Measurements from ENCODE around the gene EFHC1. TPM values are rescaled to one million over a fixed set of nuclear protein-coding genes. Genes with fewer than 3 reads are reported as not detected.

Gene EFHC1
- total and polyA plus RNA-seq, 2 of the 13 experiments (the other 11 are each of a cell fraction or from before 2014, with no cell fraction given), result 23.4 to 29.5 TPM

GRCh38 chr6:52371656-52372191 is 48.4 kb upstream of the EFHC1 start (continued):
- TF ChIP-seq, protein P1, sequence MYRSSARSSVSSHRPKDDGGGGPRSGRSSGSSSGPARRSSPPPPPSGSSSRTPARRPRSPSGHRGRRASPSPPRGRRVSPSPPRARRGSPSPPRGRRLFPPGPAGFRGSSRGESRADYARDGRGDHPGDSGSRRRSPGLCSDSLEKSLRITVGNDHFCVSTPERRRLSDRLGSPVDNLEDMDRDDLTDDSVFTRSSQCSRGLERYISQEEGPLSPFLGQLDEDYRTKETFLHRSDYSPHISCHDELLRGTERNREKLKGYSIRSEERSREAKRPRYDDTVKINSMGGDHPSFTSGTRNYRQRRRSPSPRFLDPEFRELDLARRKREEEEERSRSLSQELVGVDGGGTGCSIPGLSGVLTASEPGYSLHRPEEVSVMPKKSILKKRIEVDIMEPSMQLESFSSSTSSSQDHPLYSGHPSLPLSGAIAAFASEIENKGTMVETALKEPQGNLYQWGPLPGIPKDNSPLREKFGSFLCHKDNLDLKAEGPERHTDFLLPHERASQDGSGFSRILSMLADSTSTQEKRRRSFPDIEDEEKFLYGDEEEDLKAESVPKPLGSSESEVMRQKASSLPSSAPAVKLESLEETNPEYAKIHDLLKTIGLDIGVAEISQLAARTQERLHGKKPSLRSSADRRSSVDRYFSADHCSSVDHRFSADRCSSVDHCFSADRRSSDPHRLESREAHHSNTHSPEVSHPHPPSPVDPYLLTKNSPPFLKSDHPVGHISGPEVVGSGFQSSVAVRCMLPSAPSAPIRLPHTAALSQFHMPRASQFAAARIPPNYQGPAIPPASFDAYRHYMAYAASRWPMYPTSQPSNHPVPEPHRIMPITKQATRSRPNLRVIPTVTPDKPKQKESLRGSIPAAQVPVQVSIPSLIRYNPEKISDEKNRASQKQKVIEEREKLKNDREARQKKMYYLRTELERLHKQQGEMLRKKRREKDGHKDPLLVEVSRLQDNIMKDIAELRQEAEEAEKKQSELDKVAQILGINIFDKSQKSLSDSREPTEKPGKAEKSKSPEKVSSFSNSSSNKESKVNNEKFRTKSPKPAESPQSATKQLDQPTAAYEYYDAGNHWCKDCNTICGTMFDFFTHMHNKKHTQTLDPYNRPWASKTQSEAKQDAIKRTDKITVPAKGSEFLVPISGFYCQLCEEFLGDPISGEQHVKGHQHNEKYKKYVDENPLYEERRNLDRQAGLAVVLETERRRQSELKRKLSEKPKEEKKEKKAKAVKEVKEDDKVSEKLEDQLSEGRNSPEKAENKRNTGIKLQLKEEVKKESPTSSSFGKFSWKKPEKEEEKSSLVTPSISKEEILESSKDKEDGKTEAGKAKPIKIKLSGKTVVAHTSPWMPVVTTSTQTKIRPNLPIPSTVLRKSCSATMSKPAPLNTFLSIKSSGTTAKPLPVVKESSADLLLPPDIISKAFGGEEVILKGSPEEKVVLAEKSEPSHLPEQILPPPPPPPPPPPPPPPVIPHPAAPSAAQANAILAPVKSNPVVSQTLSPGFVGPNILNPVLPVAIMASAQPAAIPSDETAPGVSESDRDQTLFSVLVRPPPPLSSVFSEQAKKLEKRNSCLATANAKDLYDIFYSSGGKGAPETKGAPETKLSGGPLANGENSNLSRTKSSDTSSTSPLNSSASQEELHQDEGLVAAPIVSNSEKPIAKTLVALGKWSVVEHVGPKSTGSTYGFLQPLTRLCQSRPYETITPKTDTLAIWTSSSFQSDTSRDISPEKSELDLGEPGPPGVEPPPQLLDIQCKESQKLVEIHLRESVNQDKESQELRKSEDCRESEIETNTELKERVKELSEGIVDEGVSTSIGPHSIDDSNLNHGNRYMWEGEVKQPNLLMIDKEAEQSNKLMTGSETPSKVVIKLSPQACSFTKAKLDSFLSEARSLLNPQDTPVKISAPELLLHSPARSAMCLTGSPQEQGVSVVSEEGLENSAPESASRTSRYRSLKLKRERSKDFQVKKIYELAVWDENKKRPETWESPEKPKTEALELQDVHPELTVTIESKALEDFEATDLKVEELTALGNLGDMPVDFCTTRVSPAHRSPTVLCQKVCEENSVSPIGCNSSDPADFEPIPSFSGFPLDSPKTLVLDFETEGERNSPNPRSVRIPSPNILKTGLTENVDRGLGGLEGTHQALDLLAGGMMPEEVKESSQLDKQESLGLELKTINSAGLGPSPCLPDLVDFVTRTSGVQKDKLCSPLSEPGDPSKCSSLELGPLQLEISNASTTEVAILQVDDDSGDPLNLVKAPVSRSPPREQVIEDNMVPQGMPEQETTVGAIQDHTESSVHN (CRISPR knock-in tag; IDR thresholded peaks at IDR 0.05), result no peak
- TF ChIP-seq ISL2 (CRISPR knock-in tag; IDR thresholded peaks at IDR 0.05) (peak; percentile 91), ZNF704 (CRISPR knock-in tag; IDR thresholded peaks at IDR 0.05; ENCODE audit: borderline replicate concordance) (no peak), PRMT3 (CRISPR knock-in tag; IDR thresholded peaks at IDR 0.05; ENCODE audit: borderline replicate concordance, low read depth) (no peak), HOXA3 (CRISPR knock-in tag; IDR thresholded peaks at IDR 0.05) (peak; percentile 35; the same call in 1 of the 2 replicates), FOXP1 (IDR thresholded peaks at IDR 0.05) (no peak), FOXP1 (CRISPR knock-in tag; IDR thresholded peaks at IDR 0.05) (peak; percentile 81), ETV6 (CRISPR knock-in tag; conservative IDR thresholded peaks at IDR 0.05) (no peak), ZNF646 (CRISPR knock-in tag; IDR thresholded peaks at IDR 0.05) (no peak), IRF2 (CRISPR knock-in tag; IDR thresholded peaks at IDR 0.05) (peak; percentile 86; the same call in 1 of the 2 replicates), ZNF383 (CRISPR knock-in tag; IDR thresholded peaks at IDR 0.05; ENCODE audit: borderline replicate concordance) (no peak)
- TF ChIP-seq, protein P2, sequence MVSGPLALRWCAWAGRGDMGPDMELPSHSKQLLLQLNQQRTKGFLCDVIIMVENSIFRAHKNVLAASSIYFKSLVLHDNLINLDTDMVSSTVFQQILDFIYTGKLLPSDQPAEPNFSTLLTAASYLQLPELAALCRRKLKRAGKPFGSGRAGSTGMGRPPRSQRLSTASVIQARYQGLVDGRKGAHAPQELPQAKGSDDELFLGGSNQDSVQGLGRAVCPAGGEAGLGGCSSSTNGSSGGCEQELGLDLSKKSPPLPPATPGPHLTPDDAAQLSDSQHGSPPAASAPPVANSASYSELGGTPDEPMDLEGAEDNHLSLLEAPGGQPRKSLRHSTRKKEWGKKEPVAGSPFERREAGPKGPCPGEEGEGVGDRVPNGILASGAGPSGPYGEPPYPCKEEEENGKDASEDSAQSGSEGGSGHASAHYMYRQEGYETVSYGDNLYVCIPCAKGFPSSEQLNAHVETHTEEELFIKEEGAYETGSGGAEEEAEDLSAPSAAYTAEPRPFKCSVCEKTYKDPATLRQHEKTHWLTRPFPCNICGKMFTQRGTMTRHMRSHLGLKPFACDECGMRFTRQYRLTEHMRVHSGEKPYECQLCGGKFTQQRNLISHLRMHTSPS (CRISPR knock-in tag; IDR thresholded peaks at IDR 0.05; ENCODE audit: low read depth), result peak; percentile 84
